GM18858 (cell line): ENCODE measurements around the gene PDZD2.

Experiments
- ATAC-seq: cut with Tn5 transposase; IDR thresholded peaks from one replicate; pipeline ENCODE4 v1.9.1; 2021; ENCODE audit not compliant: unreplicated experiment

Gene PDZD2

GRCh38 chr5:31637851-31638250 lies 1.1 kb upstream of the PDZD2 start:
- no peak for ATAC-seq

DNA sequence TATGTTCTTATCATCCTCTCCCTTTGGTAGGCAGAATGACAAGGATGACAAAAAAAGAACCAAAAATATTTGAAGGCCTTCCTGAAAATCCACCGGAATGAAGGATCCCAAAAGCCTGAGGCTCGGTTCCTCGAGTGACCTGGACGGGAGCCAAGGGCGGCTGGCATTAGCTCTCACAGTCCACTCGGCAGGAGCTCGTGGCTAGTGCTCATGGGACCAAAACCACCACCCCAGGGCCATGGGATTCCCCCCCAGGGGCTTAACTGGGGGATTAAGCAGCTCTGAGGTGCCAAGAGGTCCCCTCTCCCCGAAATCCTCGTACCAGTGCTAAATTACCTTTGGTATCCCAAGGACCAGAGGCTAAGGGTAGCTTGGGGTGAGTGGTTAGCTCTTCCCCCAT lies 586 bp upstream of the PDZD2 start:
- ATAC-seq, result peak; percentile 8

DNA sequence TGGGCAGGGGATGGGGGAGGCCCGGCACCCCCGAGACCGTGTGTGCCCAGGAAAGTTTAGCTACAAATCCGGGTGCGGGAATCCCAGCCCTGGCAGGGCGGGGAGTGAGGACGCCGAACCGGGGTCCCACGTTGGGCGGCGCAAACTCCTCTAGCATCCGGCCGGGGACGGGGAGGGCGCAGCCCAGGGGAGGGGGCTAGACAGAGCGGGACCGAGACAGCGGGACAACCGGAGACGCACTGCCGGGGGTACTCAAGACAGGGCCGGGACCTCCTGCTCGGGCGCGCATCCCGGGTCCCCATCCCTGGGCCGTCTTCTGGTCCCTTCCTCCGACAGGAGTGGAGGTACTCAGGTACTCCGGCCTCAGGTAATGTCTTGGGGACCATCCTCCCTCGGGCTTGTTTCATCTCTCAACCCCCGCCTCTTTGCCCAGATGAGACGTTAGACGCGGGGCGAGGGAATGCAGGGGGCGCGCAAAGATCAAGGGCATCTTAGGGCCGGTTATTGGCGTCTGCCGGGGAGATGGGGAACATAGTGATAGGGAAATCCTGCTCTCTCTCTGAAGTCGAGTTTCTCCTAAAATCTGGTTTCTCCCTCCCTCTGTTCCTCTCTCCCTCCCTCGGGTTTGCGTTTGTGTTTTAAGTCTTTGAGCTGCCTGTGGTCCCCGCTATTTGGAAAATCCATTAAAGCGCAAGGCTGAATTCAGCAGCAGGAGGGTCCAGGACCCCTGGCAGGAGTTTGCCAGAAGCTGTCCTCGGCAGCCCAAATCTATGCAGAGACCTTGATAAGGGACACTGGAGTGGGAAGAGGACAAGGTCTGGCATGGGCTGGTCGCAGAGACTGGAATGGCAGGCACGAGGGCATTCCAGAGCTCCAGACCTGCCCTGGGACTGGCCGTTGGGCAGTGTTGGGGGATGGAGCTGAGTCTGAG lies 815 bp downstream of the PDZD2 start:
- ATAC-seq, result no peak

GRCh38 chr5:31640573-31640972 lies 1.6 kb downstream of the PDZD2 start:
- no peak for ATAC-seq

- no peak for ATAC-seq
Observed at GRCh38 chr5:31641059-31641458, 2.1 kb downstream of the PDZD2 start.

DNA sequence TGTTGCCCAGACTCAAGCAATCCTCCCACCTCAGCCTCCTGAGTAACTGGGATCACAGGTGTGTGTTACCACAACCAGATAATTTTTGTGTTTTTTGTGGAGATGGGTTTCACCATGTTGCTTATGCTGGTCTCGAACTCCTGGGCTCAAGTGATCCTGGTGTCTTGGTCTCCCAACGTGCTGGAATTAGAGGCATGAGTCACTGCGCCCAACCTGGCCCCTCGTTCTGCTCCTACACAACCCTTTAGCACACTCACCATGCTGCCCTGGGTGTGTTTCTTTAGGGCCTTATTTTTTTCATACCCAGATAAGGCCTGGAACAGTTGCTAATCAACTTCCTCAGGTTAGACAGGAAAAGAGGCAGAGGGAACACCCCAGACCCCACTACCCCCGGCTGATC lies 2.6 kb downstream of the PDZD2 start:
- no peak for ATAC-seq

DNA sequence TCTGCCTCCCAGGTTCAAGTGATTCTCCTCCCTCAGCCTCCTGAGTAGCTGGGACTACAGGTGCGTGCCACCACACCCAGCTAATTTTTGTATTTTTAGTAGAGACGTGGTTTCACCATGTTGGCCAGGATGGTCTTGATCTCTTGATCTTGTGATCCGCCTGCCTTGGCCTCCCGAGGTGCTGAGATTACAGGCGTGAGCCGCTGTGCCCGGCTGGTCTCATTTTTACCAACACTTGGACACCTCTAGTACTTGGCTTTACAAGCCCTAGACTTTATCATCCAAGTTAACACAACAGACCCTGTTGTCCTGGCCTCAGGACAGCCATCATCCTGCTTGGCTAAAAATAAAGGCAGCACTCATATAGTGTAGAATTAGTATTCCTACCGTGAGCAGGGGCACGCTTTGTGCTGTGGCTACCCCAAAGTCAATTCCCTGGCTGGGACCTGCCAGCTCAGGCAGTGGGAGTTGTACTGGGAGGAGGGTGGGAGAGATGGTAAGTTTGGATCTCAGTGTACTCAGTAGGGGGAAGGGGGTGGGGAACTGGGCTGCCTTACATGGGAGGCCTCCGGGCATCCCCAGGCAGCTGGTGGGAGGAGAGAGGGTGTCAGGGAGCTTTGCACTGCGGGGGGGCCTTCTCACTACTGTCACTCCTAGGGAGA lies 6.6 kb downstream of the PDZD2 start:
- ATAC-seq, result no peak

GRCh38 chr5:31648326-31648725 lies 9.4 kb downstream of the PDZD2 start:
- no peak for ATAC-seq

- ATAC-seq, result no peak
Observed at GRCh38 chr5:31651241-31651640, 12.3 kb downstream of the PDZD2 start.

- no peak for ATAC-seq
Observed at GRCh38 chr5:31655491-31655890, 16.6 kb downstream of the PDZD2 start.

GRCh38 chr5:31656806-31657205 lies 17.9 kb downstream of the PDZD2 start:
- no peak for ATAC-seq

DNA sequence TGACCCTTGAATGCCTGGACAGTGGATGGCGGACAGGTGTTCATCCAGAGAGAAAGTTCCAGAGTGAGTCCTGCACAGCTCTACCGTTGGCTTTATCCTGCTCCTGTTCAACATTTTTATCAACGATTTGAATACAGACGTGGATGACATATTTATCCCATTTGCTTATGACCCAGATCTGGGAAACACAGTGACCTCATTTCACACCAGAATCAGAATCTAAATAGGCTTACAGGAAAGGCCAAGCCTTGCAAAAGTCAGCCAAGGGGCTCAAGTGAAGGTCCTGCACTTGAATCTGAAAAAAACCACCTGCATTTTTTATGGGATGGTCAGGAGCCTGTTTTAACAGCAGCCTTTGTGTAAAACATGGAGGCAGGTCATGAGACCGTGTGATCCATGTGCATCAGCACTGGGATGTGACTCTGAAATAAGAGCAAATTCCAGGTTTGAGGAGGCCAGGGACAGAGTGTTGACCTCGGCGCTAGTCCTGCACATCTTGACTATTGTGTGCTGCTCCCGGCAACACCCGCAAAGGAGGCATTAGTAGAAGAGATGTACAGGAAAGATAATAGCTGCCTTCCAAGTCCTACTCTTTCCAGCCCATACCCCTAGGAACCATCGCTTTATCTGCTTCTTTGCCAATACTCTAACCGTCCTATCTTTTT lies 18.5 kb downstream of the PDZD2 start:
- no peak for ATAC-seq

- ATAC-seq, result no peak
Observed at GRCh38 chr5:31661257-31661656, 22.3 kb downstream of the PDZD2 start.

DNA sequence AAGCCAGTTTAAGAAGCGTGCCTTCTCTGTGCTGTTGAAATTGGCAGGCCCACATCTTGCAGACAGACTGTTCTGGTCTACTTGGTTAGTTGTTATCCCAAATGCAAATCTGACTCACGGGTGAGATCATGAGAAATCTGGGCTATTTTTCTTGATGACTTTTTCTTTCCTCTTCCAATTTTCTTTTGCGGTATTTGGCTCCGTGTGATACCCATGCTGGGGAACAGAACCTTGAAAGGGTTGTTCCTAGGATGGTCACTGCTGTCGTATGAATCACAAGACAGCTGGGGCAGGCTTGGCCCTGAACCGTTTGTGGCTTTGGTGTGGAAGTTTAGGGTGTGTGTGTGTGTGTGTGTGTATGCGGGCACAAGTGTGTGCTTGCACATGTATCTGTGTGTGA lies 24.6 kb downstream of the PDZD2 start:
- no peak for ATAC-seq

DNA sequence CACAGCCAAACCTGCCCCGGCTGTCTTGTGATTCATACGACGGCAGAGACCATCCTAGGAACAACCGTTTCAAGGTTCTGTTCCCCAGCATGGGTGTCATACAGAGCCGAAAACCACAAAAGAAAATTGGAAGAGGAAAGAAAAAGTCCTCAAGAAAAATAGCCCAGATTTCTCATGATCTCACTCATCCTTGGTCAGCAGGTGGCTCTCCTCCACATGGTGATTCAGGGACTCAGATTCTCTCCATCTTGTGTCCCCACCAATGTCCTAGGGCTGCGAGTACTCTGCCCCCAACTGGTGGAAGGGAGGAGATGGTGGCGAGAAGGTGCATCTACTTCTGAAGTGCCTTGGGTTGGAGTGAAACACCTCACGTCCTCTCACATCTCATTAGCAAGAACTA lies 25.6 kb downstream of the PDZD2 start:
- no peak for ATAC-seq

- no peak for ATAC-seq
Observed at GRCh38 chr5:31671339-31671741, 32.4 kb downstream of the PDZD2 start.

- ATAC-seq, result no peak
Observed at GRCh38 chr5:31674371-31674951, 35.5 kb downstream of the PDZD2 start.

DNA sequence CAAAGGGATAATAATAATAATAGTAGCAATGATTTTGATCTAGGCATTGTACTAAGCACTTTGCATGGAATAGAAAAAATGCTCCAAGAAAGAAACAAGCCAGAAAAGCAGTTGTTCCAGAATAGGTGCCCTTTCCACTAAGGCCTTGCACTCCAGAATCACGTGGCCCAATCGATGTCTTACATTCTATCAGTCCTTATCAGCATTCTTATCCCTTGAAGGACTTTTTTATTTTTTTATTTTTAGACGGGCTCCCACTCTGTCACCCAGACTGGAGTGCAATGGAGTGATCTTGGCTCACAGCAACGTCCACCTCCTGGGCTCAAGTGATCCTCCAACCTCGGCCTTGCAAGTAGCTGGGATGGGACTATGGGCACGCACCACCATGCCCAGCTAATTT lies 36.5 kb downstream of the PDZD2 start:
- no peak for ATAC-seq

DNA sequence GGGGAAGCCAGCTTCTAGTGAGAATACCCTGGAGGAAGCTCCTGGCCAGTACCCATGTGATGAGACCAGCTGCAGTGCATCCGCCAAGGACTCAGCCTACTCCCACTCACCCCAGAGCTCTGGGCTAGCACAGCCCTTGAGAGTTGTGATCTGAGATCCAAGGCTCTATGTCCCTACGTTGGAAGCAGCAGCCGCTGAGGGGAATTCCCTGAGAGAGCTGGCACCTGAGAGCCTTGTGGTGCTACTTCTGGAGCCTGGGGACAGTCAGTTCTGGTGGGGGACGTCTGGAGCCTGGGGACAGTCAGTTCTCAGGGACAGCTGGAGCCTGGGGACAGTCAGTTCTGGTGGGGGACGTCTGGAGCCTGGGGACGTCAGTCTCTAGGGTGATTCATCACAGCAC lies 39.2 kb downstream of the PDZD2 start:
- no peak for ATAC-seq

- no peak for ATAC-seq
Observed at GRCh38 chr5:31680528-31680927, 41.6 kb downstream of the PDZD2 start.

- no peak for ATAC-seq
Observed at GRCh38 chr5:31682025-31682424, 43.1 kb downstream of the PDZD2 start.

DNA sequence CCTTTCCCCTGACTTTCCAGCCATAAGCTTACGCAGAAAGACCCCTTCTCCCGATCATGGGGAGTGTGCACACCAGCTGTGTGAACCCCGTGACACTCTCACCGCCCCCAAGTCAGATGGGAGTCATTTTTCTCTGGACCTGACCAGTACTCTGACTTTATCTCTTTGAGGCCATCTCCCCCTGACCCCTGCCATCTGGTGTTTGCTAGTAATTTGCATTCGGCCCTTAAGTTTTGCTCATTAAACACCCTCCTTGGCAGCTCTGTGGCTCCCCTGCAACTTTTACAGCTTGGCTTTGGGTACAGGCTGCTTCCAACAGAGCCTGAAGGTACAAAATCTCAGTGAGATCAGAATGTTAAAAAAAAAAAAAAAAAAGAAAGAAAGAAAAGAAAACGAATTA lies 43.9 kb downstream of the PDZD2 start:
- no peak for ATAC-seq
